Embryonic facial prominence (tissue), 1 donor: ENCODE data around the gene EPDR1.

Experiments used
- DNase-seq: peaks from one replicate; pipeline ENCODE4 v3.0.0-alpha.2; 2016; ENCODE audit errors: extremely low spot score

Gene EPDR1

DNA sequence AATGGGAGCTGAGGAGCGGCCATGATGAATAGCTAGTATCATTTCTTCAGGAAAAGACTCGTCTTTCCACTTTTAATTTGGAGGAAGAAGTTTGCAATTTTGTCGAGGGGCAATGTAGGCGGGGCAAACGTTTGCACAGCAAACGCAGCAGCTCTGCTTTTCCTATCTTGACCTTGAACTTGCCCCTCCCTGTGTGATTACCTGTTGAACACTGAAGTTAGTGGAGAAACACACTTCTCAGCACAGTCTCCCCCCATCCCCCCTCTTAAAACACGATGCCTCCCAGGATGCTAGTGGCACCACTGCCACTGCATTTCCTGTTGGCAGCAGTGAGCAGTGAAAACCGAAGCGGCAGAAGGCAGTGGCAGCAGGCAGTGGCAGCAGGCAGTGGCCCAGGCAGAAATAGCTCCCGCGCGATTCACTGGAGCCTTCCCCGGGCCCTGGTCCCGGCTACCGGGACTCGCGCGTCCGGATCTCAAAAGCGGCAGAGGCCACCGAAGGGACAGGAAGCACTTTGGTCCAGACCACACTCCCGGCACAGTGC is at the start of gene EPDR1:
Gene EPDR1 (plus strand): TSS at position 336 of the 544 bp plus-strand sequence. CDS start 300 bp downstream, outside the sequence.
- DNase-seq, result no peak

- no peak for DNase-seq
Observed at GRCh38 chr7:37882086-37882485, 38.4 kb upstream of the EPDR1 start.

DNA sequence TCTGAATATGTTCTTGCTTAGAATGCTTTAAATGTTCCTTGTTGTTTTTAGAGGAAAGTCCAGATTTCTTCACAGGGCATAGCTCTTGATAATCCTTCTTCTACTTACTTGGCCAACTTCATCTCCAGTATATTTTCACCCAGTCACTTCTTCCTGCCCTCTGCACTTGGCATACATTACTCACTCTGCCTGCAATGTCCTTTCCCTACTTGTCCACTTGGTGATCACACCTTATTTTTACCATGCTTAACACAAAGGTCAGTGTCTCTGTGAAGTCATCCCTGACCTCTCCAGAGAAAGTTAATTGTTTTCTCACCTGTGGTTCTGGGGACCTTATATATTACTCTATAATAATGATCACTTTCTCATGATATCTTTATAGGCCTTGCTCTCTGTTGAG is 27.1 kb upstream of the EPDR1 start:
- no peak for DNase-seq

GRCh38 chr7:37894671-37895070 is 25.8 kb upstream of the EPDR1 start:
- DNase-seq, result no peak

DNA sequence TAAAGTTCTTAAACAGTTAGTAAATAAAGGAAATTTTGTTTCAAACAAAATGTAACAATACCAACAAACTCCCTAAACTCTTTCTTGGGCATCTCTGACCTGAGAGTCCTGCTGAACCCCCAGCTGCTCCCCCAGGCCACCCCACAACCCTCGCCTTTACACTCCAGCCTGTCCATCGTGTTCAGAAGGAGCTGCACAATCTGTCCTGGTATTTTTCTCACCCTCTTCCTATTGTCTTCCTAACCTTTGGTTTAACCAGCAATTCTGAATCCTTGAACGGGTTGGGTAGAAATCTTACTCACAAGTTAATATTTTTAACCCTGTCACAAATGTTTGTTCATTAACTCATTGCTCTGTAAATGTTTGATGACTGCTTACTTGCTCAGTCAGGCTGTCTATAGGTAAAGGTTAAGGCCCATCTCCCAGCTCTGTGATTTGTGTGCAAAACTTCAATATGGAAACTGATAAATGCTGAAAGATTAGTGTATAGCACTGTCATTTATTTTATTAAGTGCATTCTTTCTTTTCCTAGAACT is 20.7 kb upstream of the EPDR1 start:
- no peak for DNase-seq

- DNase-seq, result no peak
Observed at GRCh38 chr7:37901236-37901827, 19.1 kb upstream of the EPDR1 start.

- DNase-seq, result no peak
Observed at GRCh38 chr7:37901890-37902524, 18.4 kb upstream of the EPDR1 start.

GRCh38 chr7:37908221-37908788 is 12.1 kb upstream of the EPDR1 start:
- no peak for DNase-seq

- DNase-seq, result no peak
Observed at GRCh38 chr7:37912756-37913155, 7.7 kb upstream of the EPDR1 start.

DNA sequence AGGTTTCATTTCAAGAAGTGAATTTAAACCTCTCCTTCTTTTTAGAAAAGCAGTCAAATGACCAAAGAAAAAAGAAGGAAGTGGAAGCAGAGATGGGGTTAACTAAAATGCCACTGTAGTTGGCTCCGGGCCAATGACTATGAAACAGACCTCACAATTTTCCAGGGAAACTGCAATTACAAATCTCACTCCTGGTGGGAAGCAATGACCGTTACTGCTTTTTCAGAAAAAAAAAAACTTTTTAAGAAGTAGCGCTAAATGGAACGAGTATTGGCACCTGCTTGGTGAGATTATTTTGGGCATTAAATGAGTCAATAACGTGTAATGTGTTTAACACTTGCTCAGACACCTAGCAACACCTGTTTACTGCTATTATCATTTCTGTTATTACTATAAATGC is 5.0 kb upstream of the EPDR1 start:
- no peak for DNase-seq

DNA sequence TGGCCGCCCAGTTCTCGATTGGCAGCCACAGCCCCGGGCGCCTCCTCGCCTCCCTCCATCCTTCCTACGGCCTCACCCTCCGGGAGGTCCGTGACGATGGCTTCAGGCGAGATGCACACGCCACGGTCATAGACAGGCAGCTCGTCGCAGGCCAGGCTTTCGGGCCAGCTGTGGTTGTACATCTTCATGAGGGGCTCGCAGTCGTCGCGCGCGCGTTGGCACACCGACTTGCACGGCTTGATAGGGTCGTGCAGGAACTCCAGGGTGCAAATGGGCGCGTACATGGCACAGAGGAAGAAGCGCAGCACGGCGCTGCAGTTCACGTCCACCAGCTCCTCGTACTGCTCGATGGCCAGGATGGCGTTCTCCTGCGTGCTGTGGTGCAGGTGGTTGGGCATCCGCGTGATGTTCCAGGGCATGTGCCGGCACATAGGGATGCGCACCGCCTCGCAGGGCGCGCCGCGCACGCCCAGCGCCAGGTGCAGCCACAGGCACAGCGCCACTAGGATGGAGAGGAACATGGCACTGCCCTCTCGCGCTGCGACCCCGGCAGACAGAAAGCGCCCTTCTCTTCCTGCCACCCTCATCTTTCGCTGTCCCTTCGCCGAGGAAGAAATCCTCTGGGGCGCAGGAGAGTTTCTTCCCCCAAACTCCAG is 4.3 kb upstream of the EPDR1 start:
- no peak for DNase-seq

GRCh38 chr7:37916673-37917660 is 3.5 kb upstream of the EPDR1 start, which contains the start of gene SFRP4:
TSS of gene SFRP4 (minus strand) at chr7:37916817. CDS start at chr7:37916537, 280 bp downstream.
- no peak for DNase-seq

GRCh38 chr7:37918526-37918925 is 1.9 kb upstream of the EPDR1 start:
- no peak for DNase-seq

DNA sequence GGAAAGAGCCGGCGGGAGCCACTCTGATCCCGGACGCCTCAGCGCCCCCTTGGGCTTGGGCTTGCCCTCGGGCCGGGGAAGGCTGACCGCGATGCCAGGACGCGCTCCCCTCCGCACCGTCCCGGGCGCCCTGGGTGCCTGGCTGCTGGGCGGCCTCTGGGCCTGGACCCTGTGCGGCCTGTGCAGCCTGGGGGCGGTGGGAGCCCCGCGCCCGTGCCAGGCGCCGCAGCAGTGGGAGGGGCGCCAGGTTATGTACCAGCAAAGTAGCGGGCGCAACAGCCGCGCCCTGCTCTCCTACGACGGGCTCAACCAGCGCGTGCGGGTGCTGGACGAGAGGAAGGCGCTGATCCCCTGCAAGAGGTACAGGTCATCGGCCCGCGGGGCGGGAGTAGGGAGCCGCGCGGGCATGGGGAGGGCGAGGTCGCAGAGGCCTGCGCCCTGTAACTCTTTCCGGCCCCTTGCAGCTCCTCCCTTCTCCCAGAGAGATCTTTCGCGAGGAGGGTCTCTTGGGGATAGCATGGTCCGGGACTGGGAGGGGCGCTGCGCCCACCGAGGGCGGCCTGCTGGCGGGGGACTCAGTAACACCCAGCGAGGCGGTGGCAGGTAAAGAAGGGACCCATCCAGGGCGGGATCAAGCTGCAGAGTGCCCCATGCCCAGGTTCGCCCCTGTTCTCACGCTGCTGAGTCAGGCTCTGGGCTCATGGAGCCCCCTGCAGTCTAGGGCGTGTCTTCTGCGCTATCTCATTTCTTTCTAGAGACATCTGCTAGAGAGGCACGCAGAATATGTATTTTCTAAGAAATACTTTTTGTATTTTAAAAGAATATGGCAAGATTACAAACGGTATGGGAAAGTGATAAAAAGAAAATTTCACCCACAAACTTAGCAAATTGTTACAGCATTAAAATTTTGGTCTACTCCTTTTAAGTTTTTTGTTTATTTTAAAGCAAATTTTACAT is 687 bp downstream of the EPDR1 start:
- no peak for DNase-seq

DNA sequence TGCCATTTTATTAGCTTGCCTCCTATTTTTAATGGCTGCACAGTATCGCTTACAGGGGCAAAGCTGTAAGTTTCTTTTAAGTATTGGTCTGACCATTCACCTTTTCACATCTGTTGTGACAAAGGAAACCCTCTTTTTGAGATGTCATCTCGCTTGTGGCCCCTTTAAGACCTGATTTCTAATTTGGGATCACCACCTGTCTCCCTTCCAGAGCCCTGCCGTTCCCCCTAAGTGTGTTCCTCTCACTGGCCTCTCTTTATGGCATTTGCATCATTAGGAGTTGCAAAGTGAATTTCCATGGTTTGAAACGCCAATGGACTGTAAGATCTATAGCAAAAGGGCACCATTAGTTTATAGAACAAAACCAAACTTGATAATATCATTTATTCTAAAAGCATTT is 1.4 kb downstream of the EPDR1 start:
- no peak for DNase-seq

- DNase-seq, result no peak
Observed at GRCh38 chr7:37923996-37924395, 3.6 kb downstream of the EPDR1 start.

DNA sequence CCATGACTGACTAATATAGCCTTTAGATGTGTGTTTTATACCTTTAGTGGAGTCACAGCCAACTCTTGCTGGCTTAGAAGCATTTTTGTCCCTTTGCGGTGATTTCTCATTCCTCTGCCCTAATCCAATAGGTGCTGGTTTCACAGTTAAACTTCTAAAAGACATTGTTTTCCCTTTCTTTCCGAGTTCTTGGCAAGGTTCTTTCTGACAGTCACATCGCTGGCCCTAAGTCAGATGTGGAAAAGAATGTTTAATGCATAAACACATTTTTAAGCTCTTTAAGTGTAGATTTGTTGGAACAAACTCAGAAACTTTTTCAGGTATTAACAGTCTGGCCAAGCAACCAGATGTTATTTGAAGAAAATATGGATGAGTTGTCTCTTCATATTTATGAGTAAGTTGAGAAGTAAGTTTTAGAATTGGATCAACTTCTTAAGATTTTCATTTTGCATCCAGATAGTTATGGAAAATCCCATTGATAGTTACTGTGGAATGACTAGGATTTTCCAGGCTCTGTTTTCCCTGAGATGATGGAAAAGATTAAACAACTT is 4.1 kb downstream of the EPDR1 start:
- DNase-seq, result no peak

- no peak for DNase-seq
Observed at GRCh38 chr7:37925620-37926019, 5.2 kb downstream of the EPDR1 start.

DNA sequence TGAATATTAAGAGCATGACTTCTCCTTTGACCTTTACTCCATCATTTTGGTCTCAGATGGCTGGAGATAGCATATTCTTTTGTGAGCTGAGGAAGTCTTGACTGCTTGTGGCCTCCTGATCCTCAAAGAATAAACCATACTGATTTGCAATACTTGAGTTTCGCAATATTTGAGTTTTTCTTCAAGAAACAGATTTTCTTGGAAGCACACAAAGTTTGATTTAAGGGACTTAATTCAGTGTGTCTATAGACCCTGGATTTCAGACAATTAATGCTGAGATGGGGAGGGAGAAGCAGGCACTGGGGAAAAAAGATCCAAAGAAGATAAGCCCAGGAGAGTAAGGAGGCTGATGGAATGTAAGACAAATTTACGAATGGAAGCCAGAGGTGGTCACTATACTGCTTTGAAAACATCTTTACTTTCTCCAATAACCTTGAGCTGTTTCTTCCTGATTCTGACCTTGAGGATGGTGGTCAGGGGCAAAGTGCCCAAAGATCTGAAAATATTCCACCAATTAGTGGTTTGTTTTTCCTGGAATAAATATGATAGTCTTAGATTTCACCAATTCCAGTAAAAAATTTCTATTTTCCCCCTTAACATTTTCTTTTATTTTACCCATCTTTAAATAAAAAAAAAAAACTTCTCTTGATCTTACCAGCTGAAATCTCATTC is 7.5 kb downstream of the EPDR1 start:
- no peak for DNase-seq
